ENCODE data around the gene DCLRE1C.
"Not testable (repeated sequence)": the region's sequence is repeated elsewhere in the genome, so short reads cannot be mapped to it uniquely, and the experiment has no call there.

The DCLRE1C gene

DNA sequence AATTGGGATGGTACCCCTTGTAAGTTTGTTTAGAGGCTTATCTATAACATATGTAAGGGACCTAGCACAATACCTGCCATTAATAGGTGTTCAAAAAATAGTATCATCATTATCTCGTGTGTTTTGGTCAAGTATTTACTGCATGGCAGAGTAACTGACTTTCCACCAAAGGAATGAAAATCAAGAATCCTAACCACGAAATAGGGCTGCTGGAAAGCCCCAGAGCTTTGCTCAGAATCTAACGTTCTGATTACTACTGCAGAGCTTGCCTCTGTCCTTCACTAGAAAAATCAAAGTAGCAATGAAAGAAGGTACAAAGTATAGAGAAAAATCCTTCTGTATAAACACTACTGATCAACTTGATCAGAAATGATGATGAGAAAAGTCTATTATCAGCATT, 34.9 kb downstream of the DCLRE1C start:
- no peaks in the 10 kb centered on the region for H3K27me3 ChIP-seq
- intact Hi-C loops (cut with DNase I; ENCODE audit: low total_unique reads) = no loop called here
- DNase-seq = no peak
- peaks cover 0 to 4% (median 0%) of the 10 kb centered on the region in 4 donors for H3K4me1 ChIP-seq
- TF ChIP-seq, protein P1, sequence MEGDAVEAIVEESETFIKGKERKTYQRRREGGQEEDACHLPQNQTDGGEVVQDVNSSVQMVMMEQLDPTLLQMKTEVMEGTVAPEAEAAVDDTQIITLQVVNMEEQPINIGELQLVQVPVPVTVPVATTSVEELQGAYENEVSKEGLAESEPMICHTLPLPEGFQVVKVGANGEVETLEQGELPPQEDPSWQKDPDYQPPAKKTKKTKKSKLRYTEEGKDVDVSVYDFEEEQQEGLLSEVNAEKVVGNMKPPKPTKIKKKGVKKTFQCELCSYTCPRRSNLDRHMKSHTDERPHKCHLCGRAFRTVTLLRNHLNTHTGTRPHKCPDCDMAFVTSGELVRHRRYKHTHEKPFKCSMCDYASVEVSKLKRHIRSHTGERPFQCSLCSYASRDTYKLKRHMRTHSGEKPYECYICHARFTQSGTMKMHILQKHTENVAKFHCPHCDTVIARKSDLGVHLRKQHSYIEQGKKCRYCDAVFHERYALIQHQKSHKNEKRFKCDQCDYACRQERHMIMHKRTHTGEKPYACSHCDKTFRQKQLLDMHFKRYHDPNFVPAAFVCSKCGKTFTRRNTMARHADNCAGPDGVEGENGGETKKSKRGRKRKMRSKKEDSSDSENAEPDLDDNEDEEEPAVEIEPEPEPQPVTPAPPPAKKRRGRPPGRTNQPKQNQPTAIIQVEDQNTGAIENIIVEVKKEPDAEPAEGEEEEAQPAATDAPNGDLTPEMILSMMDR (IDR thresholded peaks at IDR 0.05) = no peak
- no peak overlapping the region for H3K4me3 ChIP-seq
- H3K9me3 ChIP-seq = peaks cover 0 to 19% (median 10%) of the 10 kb centered on the region in 3 donors
- H3K27ac ChIP-seq = no peak overlapping the region
- peaks cover 76 to 88% (median 85%) of the 10 kb centered on the region in 3 donors for H3K36me3 ChIP-seq

DNA sequence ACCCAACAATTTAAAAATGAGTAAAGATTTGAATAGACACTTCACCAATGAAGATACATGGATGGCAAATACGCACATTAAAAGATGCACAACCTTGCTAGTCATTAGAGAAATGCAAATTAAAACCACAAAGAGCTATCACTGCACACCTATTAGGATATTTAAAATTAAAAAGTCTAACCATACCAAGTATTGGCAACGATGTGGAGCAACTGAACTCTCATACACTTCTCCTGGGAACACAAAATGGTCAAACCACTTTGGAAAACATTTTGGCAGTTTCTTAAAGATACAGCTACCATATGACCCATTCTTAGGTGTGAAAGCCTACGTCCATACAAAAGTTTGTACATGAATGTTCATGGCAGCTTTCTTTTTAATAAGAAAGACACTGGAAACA, 36.1 kb downstream of the DCLRE1C start:
- H3K36me3 ChIP-seq = peaks cover 78 to 88% (median 83%) of the 10 kb centered on the region in 3 donors
- no peak for DNase-seq
- no peak overlapping the region for H3K27ac ChIP-seq
- H3K9me3 ChIP-seq = peaks cover 0 to 19% (median 10%) of the 10 kb centered on the region in 3 donors
- H3K4me1 ChIP-seq = peaks cover 0 to 4% (median 0%) of the 10 kb centered on the region in 4 donors
- TF ChIP-seq, protein P1 (IDR thresholded peaks at IDR 0.05) = no peak
- H3K4me3 ChIP-seq = no peak overlapping the region
- intact Hi-C loops (cut with DNase I; ENCODE audit: low total_unique reads) = no loop called here
- H3K27me3 ChIP-seq = no peaks in the 10 kb centered on the region

DNA sequence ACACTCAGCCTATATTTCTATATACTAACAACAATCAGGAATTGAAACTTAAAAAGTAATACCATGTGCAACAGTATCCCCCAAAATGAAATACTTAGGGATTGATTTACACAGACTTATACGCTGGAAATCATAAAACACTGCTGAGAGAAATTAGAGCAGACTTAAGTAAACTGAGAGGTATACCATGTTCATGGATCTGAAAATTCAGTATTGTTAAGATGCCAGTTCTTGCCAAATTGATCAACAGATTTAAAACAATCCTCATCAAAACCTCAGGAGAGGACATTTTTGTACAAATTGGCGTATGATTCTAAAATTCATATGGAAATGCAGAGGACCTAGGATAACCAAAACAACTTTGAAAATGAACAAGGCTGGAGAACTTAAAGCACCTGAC, 37.3 kb downstream of the DCLRE1C start:
- Histone ChIP-seq H3K27me3 (no peaks in the 10 kb centered on the region), H3K36me3 (peaks cover 71 to 80% (median 74%) of the 10 kb centered on the region in 3 donors), H3K4me3 (no peak overlapping the region), H3K4me1 (peaks cover 0 to 4% (median 0%) of the 10 kb centered on the region in 4 donors), H3K9me3 (peaks cover 0 to 19% (median 10%) of the 10 kb centered on the region in 3 donors), H3K27ac (no peak overlapping the region)
- intact Hi-C loops (cut with DNase I; ENCODE audit: low total_unique reads) = no loop called here
- no peak for DNase-seq
- TF ChIP-seq, protein P1 (IDR thresholded peaks at IDR 0.05) = no peak

DNA sequence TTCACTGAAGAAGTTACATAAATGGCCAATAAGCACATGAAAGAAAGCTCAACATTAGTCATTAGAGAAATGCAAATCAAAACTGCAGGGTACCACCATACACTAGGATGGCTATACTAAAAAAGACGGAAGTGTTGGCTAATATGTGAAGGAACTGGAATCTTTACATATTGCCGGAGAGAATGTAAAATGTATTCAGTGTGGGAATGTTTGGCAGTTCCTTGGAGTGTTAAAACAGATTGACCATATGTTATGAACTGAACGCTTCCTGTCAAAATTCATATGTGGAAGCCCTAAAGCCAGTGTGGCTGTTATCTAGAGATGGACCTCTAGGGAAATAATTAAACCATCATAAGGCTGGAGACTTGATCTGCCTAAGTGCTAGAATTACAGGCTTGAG, 42.1 kb downstream of the DCLRE1C start:
- intact Hi-C loops (cut with DNase I; ENCODE audit: low total_unique reads) = no loop called here
- H3K27me3 ChIP-seq = no peaks in the 10 kb centered on the region
- no peak overlapping the region for H3K4me3 ChIP-seq
- no peak overlapping the region for H3K27ac ChIP-seq
- peaks cover 0 to 4% (median 0%) of the 10 kb centered on the region in 4 donors for H3K4me1 ChIP-seq
- TF ChIP-seq, protein P1 (IDR thresholded peaks at IDR 0.05) = no peak
- H3K36me3 ChIP-seq = peaks cover 50 to 58% (median 53%) of the 10 kb centered on the region in 3 donors
- H3K9me3 ChIP-seq = peaks cover 0 to 4% (median 0%) of the 10 kb centered on the region in 3 donors
- DNase-seq = no peak

DNA sequence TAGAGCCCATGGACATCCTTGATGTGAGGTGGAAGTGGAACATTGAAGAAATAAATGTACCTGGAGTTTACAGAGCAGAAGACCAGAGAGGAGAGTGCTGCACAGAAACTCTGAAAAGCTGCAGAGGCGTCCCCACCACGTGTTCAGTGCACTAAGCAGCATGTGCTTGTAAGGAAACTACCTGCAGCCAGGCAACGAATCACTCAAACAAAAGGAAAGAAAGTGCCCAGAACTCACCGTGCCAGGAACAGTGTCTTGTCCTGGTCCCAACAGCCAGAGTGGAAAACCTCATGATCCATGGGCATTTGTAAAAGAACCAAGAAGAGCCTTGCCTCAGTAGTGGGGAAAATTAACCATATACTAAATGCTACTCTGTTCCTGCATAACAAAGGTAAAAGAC, 42.9 kb downstream of the DCLRE1C start:
- TF ChIP-seq, protein P1 (IDR thresholded peaks at IDR 0.05) = no peak
- intact Hi-C loops (cut with DNase I; ENCODE audit: low total_unique reads) = no loop called here
- no peak overlapping the region for H3K4me3 ChIP-seq

DNA sequence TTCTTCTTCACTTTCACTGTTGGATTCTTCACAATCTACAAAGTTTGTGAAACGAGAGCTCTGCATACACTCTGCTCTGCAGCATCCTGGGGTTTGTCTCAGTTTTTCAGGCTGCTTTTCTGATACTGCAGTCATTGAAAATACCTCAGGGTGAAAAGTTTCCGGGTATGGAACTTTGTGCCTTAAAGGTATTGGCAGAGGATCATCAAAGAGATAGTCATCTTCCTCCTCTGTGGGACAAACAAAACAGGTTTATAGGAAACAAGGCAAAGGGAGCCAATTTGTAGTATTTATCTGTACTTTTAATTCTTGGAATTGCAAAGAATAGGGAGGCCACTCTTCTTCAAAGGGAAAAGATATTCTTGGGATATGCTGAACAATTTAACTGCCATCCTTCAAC, 44.8 kb downstream of the DCLRE1C start:
- intact Hi-C loops (cut with DNase I; ENCODE audit: low total_unique reads) = no loop called here
- no peaks in the 10 kb centered on the region for H3K4me1 ChIP-seq
- no peak overlapping the region for H3K4me3 ChIP-seq
- TF ChIP-seq, protein P1 (IDR thresholded peaks at IDR 0.05) = no peak
- no peak overlapping the region for H3K27ac ChIP-seq
- no peak for DNase-seq
- no peaks in the 10 kb centered on the region for H3K27me3 ChIP-seq
- H3K36me3 ChIP-seq = peaks cover 33 to 42% (median 39%) of the 10 kb centered on the region in 3 donors
- H3K9me3 ChIP-seq = no peaks in the 10 kb centered on the region

More for the DNA sequence above, 42.9 kb downstream of the DCLRE1C start:
- H3K27me3 ChIP-seq = no peaks in the 10 kb centered on the region
- H3K36me3 ChIP-seq = peaks cover 41 to 50% (median 49%) of the 10 kb centered on the region in 3 donors
- no peak overlapping the region for H3K27ac ChIP-seq
- H3K9me3 ChIP-seq = no peaks in the 10 kb centered on the region
- peaks cover 0 to 4% (median 0%) of the 10 kb centered on the region in 4 donors for H3K4me1 ChIP-seq
- no peak for DNase-seq

DNA sequence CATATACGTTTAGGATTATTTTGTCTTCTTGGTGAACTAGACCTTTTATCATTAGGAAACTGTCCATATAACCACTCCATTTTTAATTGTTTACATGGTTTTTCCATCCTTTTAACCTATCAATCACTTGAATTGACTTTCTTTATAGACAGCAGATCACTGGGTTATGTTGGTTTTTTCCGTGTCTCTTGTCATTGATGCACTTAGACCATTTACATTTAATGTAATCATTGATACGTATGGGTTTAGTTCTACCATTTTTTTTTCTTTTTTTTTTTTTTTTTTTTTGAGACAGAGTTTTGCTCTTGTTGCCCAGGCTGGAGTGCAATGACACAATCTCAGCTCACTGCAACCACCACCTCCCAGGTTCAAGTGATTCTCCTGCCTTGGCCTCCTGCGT, 46.3 kb downstream of the DCLRE1C start:
- H3K9me3 ChIP-seq; H3K27me3 ChIP-seq; H3K27ac ChIP-seq; DNase-seq; H3K4me3 ChIP-seq; H3K4me1 ChIP-seq; intact Hi-C loops (cut with DNase I; ENCODE audit: low total_unique reads): not testable (repeated sequence)
- H3K36me3 ChIP-seq = peaks cover 20 to 38% (median 27%) of the 10 kb centered on the region in 3 donors

Measured in tibial artery (tissue), 4 donors.